Type B pancreatic cell (in vitro differentiated cells): ENCODE data around the gene KRAS. TPM values are rescaled to one million over a fixed set of nuclear protein-coding genes. Genes with fewer than 3 reads are reported as not detected.
"Not testable (repeated sequence)": the region's sequence is repeated elsewhere in the genome, so short reads cannot be mapped to it uniquely, and the experiment has no call there.

Experiments used
- DNase-seq: peaks from one replicate; pipeline ENCODE4 v3.0.0; 2021; ENCODE audit warnings: mixed read lengths; ENCODE audit not compliant: unreplicated experiment; ENCODE audit errors: extremely low spot score
- H3K27ac Mint-ChIP-seq: 2 replicates; pipeline ENCODE4 v1.8.0; 2021; ENCODE audit warnings: mild to moderate bottlenecking, mixed read lengths
- H3K27me3 Mint-ChIP-seq: 2 replicates; pipeline ENCODE4 v1.8.0; 2021; ENCODE audit warnings: mixed read lengths
- H3K36me3 Mint-ChIP-seq: 2 replicates; pipeline ENCODE4 v1.8.0; 2021; ENCODE audit warnings: mixed read lengths
- H3K4me1 Mint-ChIP-seq: one replicate; pipeline ENCODE4 v1.8.0; 2021; ENCODE audit warnings: mixed read lengths; ENCODE audit not compliant: unreplicated experiment
- H3K4me3 Mint-ChIP-seq: 2 replicates; pipeline ENCODE4 v1.8.0; 2021; ENCODE audit warnings: mild to moderate bottlenecking, mixed read lengths
- H3K9me3 Mint-ChIP-seq: 2 replicates; pipeline ENCODE4 v1.8.0; 2021; ENCODE audit warnings: mixed read lengths
- CTCF ChIP-seq: fragments of 200-600 bp; sonication (generic); conservative IDR thresholded peaks from 2 replicates; pipeline ENCODE4 v1.5.0; 2021; ENCODE audit warnings: antibody characterized with exemption, mild to moderate bottlenecking
- long read RNA-seq: library from polyadenylated mRNA; unstranded; transcript quantifications from one replicate; pipeline ENCODE4 v2.0.0, GENCODE V29; 2020
- total RNA-seq: library from RNA; stranded (reverse); gene quantifications from 2 replicates; pipeline ENCODE4 v1.2.1, GENCODE V29; 2021; ENCODE audit warnings: low replicate concordance

KRAS gene
- total RNA-seq = 37.4 and 93.3 TPM in 2 replicates
- long read RNA-seq, full-length matches to known transcripts = 30 of 68 reads
- long read RNA-seq, partial matches to known transcripts = 0 of 68 reads
- long read RNA-seq, other reads (novel, unspliced or antisense) = 38 of 68 reads

- H3K27ac Mint-ChIP-seq = peak within 1 kb of the TSS; percentile 94
- peak within 1 kb of the TSS; percentile 93 for H3K4me3 Mint-ChIP-seq
- peak; percentile 94 for DNase-seq
- H3K4me1 Mint-ChIP-seq = peaks cover 10% of the 10 kb centered on the region
- no peaks in the 10 kb centered on the region for H3K27me3 Mint-ChIP-seq
- peaks cover 17% of the 10 kb centered on the region for H3K36me3 Mint-ChIP-seq
- TF ChIP-seq CTCF = no peak
- H3K9me3 Mint-ChIP-seq = peaks cover 6% of the 10 kb centered on the region
These were observed at the start of gene KRAS for GRCh38 chr12:25250744-25251730. Gene KRAS (minus strand): TSS chr12:25250929.

- no peaks in the 10 kb centered on the region for H3K9me3 Mint-ChIP-seq
- H3K27ac Mint-ChIP-seq = no peak overlapping the region
- H3K36me3 Mint-ChIP-seq = no peaks in the 10 kb centered on the region
- peaks cover 2% of the 10 kb centered on the region for H3K27me3 Mint-ChIP-seq
- no peak overlapping the region for H3K4me3 Mint-ChIP-seq
- TF ChIP-seq CTCF = no peak
- peaks cover 5% of the 10 kb centered on the region for H3K4me1 Mint-ChIP-seq
- DNase-seq = no peak
These were observed 45.7 kb upstream of the KRAS start for GRCh38 chr12:25296381-25296780.

- no peaks in the 10 kb centered on the region for H3K36me3 Mint-ChIP-seq
- H3K4me1 Mint-ChIP-seq = peaks cover 5% of the 10 kb centered on the region
- no peak overlapping the region for H3K4me3 Mint-ChIP-seq
- no peak for DNase-seq
- peaks cover 2% of the 10 kb centered on the region for H3K27me3 Mint-ChIP-seq
- TF ChIP-seq CTCF = no peak
- no peaks in the 10 kb centered on the region for H3K9me3 Mint-ChIP-seq
- no peak overlapping the region for H3K27ac Mint-ChIP-seq
These were observed 44.6 kb upstream of the KRAS start for GRCh38 chr12:25295361-25295760.

GRCh38 chr12:25293653-25294052 is 42.9 kb upstream of the KRAS start:
- H3K4me3 Mint-ChIP-seq = no peak overlapping the region
- no peak overlapping the region for H3K27ac Mint-ChIP-seq
- TF ChIP-seq CTCF = no peak
- H3K36me3 Mint-ChIP-seq = no peaks in the 10 kb centered on the region
- H3K27me3 Mint-ChIP-seq = peaks cover 2% of the 10 kb centered on the region
- H3K4me1 Mint-ChIP-seq = peaks cover 5% of the 10 kb centered on the region
- DNase-seq = no peak
- H3K9me3 Mint-ChIP-seq = peaks cover 4% of the 10 kb centered on the region

GRCh38 chr12:25292810-25293221 is 42.1 kb upstream of the KRAS start:
- H3K9me3 Mint-ChIP-seq, H3K36me3 Mint-ChIP-seq, H3K27ac Mint-ChIP-seq, H3K4me1 Mint-ChIP-seq, DNase-seq, H3K4me3 Mint-ChIP-seq, H3K27me3 Mint-ChIP-seq: not testable (repeated sequence)

GRCh38 chr12:25287610-25288009 is 36.9 kb upstream of the KRAS start:
- no peak for TF ChIP-seq CTCF

More at GRCh38 chr12:25287610-25288009, 36.9 kb upstream of the KRAS start:
- H3K36me3 Mint-ChIP-seq = peaks cover 4% of the 10 kb centered on the region
- no peaks in the 10 kb centered on the region for H3K4me1 Mint-ChIP-seq
- H3K9me3 Mint-ChIP-seq = peaks cover 4% of the 10 kb centered on the region
- H3K4me3 Mint-ChIP-seq = no peak overlapping the region
- DNase-seq = no peak
- H3K27ac Mint-ChIP-seq = no peak overlapping the region
- no peaks in the 10 kb centered on the region for H3K27me3 Mint-ChIP-seq
